Tibial artery (tissue), 4 donors: Measurements from ENCODE around the gene RAB3IP.
"Not testable (repeated sequence)": the region's sequence is repeated elsewhere in the genome, so short reads cannot be mapped to it uniquely, and the experiment has no call there.

ENCODE experiments used
- DNase-seq, 2 donors: peaks; one replicate each; pipeline ENCODE4 v3.0.0-alpha.2; 2019
- H3K27ac ChIP-seq, 2 donors: fragments of 200-600 bp; sonication (generic) in 1 of 2; 1 replicate in 1 of 2; 2 replicates in 1 of 2; pipeline ENCODE4 v1.5.1; 2018 to 2019; ENCODE audit warnings: mild to moderate bottlenecking in 1 of 2
- H3K27me3 ChIP-seq, 2 donors: fragments of 200-600 bp; sonication (generic) in 1 of 2; one replicate each; pipeline versions ENCODE4 v1.5.1 to v1.6.0; 2016 to 2019
- H3K36me3 ChIP-seq, 3 donors: fragments of 200-600 bp; sonication (generic) in 2 of 3; one replicate each; pipeline ENCODE4 v1.5.1; 2016 to 2019; ENCODE audit warnings: mild to moderate bottlenecking in 2 of 3
- H3K4me1 ChIP-seq, 4 donors: fragments of 200-600 bp; sonication (generic) in 2 of 4; 1 replicate in 3 of 4; 2 replicates in 1 of 4; pipeline ENCODE4 v1.5.1; 2016 to 2019
- H3K4me3 ChIP-seq, 2 donors: fragments of 200-600 bp; sonication (generic) in 1 of 2; 1 replicate in 1 of 2; 2 replicates in 1 of 2; pipeline ENCODE4 v1.5.1; 2018 to 2019; ENCODE audit warnings: mild to moderate bottlenecking in 2 of 2
- H3K9me3 ChIP-seq, 3 donors: fragments of 200-600 bp; sonication (generic) in 1 of 3; one replicate each; pipeline ENCODE4 v1.5.1; 2016 to 2019
- intact Hi-C: fragments of 100-400 bp; cut with DNase I; formaldehyde crosslinking; loops from one replicate; pipeline ENCODE4 v1.15.0; 2023; ENCODE audit warnings: low total_unique reads
- TF ChIP-seq, protein P1 (sequence below), 2 experiments: fragments of 200-600 bp in 1 of 2; fragments of 450-650 bp in 1 of 2; IDR thresholded peaks; one replicate each; pipeline ENCODE4 v1.5.1; 2017 to 2019; ENCODE audit warnings: antibody characterized with exemption in 2 of 2, mild to moderate bottlenecking in 1 of 2, moderate library complexity in 1 of 2

The RAB3IP gene

DNA sequence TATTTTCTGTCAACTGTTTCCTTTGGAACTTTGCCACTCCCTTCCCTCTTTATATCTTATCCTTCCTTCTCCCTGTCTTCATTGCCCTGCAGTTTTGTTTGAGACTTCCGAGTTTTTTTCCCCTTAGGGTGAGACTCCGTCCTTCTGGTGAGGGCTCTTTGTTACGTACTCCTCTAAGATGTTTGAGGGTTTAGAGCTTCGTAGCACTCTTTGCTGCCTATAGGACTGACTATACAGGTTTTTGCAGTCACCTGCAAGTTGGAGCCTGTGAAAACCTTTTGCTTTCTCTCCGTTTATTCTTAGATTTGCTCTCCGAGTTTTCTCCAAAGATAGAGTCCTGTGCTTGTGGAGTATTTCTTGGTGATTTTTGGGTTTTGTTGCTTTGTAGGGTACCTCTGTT lies 44.7 kb downstream of the RAB3IP start:
- TF ChIP-seq, protein P1, sequence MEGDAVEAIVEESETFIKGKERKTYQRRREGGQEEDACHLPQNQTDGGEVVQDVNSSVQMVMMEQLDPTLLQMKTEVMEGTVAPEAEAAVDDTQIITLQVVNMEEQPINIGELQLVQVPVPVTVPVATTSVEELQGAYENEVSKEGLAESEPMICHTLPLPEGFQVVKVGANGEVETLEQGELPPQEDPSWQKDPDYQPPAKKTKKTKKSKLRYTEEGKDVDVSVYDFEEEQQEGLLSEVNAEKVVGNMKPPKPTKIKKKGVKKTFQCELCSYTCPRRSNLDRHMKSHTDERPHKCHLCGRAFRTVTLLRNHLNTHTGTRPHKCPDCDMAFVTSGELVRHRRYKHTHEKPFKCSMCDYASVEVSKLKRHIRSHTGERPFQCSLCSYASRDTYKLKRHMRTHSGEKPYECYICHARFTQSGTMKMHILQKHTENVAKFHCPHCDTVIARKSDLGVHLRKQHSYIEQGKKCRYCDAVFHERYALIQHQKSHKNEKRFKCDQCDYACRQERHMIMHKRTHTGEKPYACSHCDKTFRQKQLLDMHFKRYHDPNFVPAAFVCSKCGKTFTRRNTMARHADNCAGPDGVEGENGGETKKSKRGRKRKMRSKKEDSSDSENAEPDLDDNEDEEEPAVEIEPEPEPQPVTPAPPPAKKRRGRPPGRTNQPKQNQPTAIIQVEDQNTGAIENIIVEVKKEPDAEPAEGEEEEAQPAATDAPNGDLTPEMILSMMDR (IDR thresholded peaks at IDR 0.05) = no peak
- Histone ChIP-seq H3K27ac (no peak overlapping the region), H3K4me1 (no peaks in the 10 kb centered on the region), H3K9me3 (peaks cover 0 to 3% (median 0%) of the 10 kb centered on the region in 3 donors), H3K36me3 (peaks cover 0 to 12% (median 0%) of the 10 kb centered on the region in 3 donors), H3K27me3 (no peaks in the 10 kb centered on the region), H3K4me3 (no peak overlapping the region)
- intact Hi-C loops = no loop called here
- no peak for DNase-seq

DNA sequence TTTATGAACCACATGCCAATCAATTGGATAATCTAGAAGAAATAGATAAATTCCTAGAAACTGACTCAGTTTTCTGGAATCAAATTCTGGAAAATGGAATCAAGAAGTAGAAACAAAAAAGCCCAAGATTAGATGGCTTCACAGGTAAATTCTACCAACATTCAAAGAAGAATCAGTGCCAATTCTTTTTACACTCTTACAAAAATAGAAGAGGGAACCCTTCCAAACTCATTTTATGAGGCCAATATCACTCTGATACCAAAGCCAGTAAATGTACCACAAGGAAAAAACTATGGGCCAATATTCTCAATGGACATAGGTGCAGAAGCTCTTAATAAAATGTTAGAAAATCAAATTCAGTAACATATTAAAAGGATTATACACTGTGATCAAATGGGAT lies 50.7 kb downstream of the RAB3IP start:
- Histone ChIP-seq H3K27ac (no peak overlapping the region), H3K4me1 (no peaks in the 10 kb centered on the region), H3K36me3 (peaks cover 0 to 13% (median 0%) of the 10 kb centered on the region in 3 donors), H3K4me3 (no peak overlapping the region), H3K27me3 (no peaks in the 10 kb centered on the region), H3K9me3 (peaks cover 0 to 26% (median 7%) of the 10 kb centered on the region in 3 donors)
- TF ChIP-seq, protein P1 (IDR thresholded peaks at IDR 0.05) = no peak
- intact Hi-C loops = no loop called here
- DNase-seq = no peak

DNA sequence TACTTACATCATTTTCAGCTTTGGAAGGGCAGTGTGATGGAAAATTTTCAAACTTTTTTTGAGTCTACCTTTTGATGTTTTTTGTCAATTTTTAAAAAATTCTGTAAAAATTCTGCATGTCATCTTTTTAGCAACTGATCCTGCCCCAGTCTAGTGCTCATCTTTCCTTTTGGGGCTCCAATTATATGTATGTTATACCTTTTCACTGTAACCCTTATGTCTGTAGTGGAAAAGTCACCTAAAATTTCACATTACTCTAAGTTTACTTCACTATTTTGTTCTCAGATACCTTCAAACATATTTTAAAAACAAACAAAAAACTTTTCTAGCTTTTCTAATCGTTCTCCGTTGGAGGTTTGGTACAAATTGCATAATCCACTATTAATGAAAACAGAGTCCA lies 53.9 kb downstream of the RAB3IP start:
- H3K36me3 ChIP-seq = peaks cover 12 to 17% (median 13%) of the 10 kb centered on the region in 3 donors
- no peaks in the 10 kb centered on the region for H3K4me1 ChIP-seq
- intact Hi-C loops = no loop called here
- no peak for DNase-seq
- peaks cover 0 to 26% (median 7%) of the 10 kb centered on the region in 3 donors for H3K9me3 ChIP-seq
- H3K4me3 ChIP-seq = no peak overlapping the region
- no peaks in the 10 kb centered on the region for H3K27me3 ChIP-seq
- no peak overlapping the region for H3K27ac ChIP-seq
- TF ChIP-seq, protein P1 (IDR thresholded peaks at IDR 0.05) = no peak

DNA sequence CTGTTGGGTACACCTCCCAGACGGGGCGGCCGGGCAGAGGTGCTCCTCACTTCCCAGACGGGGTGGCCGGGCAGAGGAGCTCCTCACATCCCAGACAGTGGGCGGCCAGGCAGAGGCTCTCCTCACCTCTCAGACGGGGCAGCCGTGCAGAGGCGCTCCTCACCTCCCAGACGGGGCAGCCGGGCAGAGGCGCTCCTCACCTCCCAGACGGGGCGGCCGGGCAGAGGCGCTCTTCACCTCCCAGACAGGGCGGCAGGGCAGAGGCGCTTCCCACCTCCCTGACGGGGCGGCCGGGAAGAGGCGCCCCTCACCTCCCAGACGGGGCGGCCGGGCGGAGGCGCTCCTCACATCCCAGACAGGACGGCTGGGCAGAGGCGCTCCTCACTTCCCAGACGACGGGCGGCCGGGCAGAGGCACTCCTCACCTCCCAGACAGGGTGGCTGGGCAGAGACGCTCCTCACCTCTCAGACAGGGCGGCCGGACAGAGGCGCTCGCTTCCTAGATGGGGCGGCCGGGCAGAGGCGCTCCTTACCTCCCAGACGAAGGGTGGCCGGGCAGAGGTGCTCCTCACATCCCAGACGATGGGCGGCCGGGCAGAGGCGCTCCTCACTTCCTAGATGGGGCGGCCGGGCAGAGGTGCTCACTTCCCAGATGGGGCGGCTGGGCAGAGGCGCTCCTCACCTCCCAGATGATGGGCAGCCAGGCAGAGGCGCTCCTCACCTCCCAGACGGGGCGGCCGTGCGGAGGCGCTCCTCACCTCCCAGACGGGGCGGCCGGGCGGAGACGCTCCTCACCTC lies 68.6 kb downstream of the RAB3IP start:
- H3K9me3 ChIP-seq, H3K4me3 ChIP-seq, H3K4me1 ChIP-seq, intact Hi-C loops, H3K27ac ChIP-seq, DNase-seq, H3K27me3 ChIP-seq: not testable (repeated sequence)
- H3K36me3 ChIP-seq = peaks cover 11 to 21% (median 16%) of the 10 kb centered on the region in 3 donors

DNA sequence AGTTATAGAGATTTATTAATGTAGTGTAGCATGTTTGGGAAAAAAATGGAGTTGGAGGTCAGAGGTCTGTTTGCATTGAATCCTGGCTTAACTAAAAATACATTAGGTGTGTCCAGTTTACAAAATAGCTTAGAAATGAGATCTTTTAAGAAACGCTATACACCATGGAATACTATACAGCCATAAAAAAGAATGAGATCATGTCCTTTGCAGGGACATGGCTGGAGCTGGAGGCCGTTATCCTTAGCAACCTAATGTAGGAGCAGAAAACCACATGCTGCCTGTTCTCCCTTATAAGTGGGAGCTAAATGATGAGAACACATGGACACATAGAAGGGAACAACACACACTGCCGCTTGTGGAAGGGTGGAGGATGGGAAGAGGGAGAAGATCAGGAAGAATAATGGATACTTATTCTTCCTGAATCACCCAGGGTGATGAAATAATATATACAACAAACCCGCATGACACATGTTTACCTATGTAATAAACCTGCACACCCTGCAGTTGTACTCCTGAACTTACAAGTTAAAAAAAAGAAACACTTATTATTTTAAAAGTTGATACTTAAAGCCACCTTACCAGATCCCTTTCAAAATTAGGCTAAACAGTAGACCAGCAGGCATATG lies 72.3 kb downstream of the RAB3IP start:
- H3K4me1 ChIP-seq = no peaks in the 10 kb centered on the region
- peaks cover 0 to 10% (median 4%) of the 10 kb centered on the region in 3 donors for H3K9me3 ChIP-seq
- H3K4me3 ChIP-seq = no peak overlapping the region
- intact Hi-C loops = no loop called here
- TF ChIP-seq, protein P1 (IDR thresholded peaks at IDR 0.05) = no peak
- H3K27ac ChIP-seq = no peak overlapping the region
- H3K36me3 ChIP-seq = peaks cover 17 to 21% (median 20%) of the 10 kb centered on the region in 3 donors
- no peak for DNase-seq
- H3K27me3 ChIP-seq = no peaks in the 10 kb centered on the region

DNA sequence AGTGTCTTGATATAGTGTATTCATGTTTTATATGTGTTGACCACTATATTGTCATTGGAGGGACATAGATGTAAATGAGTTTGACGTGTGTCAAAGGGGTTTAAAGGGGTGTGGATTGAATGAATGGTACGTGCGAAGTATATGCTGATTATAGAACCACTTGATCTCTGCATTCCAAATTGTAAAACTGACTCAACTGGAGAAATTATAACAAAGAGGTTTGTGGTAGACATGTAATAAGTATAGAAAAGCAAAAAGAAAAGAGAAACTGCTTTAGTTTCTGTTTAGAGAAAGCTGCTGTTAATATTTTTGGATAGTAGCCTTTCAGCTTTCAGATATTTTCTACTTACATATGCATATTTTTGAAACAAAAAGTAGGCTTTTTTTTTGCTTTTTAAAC lies 77.4 kb downstream of the RAB3IP start:
- Histone ChIP-seq H3K4me3 (no peak overlapping the region), H3K9me3 (no peaks in the 10 kb centered on the region), H3K4me1 (peaks cover 0 to 3% (median 1%) of the 10 kb centered on the region in 4 donors), H3K27ac (no peak overlapping the region), H3K36me3 (peaks cover 4 to 8% (median 7%) of the 10 kb centered on the region in 3 donors), H3K27me3 (no peaks in the 10 kb centered on the region)
- TF ChIP-seq, protein P1 (IDR thresholded peaks at IDR 0.05) = no peak
- no peak for DNase-seq
- intact Hi-C loops = no loop called here
